ENCODE measurements around the gene ANKRD37.

GRCh38 chr4:185369731-185370130, 26.9 kb upstream of the ANKRD37 start:
- no peak for TF ChIP-seq CTCF (conservative IDR thresholded peaks at IDR 0.05)
- no peak for TF ChIP-seq ZFX (IDR thresholded peaks at IDR 0.05)
